ENCODE data around the gene BEAN1.
"Not testable (repeated sequence)": the region's sequence is repeated elsewhere in the genome, so short reads cannot be mapped to it uniquely, and the experiment has no call there.

The BEAN1 gene

DNA sequence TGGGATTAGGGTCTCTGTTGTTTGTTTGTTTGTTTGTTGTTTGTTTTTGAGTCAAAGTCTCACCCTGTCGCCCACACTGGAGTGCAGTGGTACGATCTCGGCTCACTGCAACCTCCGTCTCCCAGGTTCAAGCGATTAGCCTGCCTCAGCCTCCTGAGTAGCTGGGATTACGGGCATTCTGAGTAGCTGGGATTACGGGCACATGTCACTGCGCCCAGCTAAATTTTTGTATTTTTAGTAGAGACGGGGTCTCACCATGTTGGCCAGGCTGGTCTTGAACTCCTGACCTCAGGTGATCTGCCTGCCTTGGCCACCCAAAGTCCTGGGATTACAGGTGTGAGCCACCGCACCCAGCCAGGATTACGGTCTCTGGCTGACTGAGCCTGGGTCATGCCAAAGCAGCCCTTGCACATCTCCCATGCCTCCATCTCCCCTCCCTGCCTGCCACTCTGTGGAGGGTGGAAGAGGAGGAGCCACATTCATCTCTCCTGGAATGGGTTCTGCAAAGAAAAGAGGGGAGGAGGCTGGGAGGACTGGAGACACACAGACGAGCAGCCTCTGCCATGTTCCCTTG is 59.2 kb downstream of the BEAN1 start:
- DNase-seq (ENCODE audit: low spot score): no peak

GRCh38 chr16:66486773-66487579 is 59.9 kb downstream of the BEAN1 start:
- peak; percentile 59 for DNase-seq (ENCODE audit: low spot score)

- no peak for DNase-seq (ENCODE audit: low spot score)
Measured at GRCh38 chr16:66487580-66488275, 60.6 kb downstream of the BEAN1 start.

DNA sequence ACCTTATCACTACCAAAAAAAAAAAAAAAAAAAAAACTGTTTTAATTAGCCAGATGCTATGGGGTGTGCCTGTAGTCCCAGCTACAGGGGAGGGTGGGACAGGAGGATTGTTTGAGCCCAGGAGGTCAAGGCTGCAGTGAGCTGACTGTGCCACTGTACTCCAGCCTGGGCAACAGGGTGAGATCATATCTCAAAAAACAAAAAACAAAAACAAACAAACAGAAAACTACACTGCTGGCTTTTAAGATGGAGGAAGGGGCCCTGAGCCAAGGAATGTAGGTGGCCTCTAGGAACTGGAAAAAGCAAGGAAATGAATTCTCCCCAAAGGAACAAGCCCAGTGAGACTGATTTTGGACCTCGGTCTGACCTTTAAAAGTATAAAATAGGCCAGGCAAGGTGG is 61.4 kb downstream of the BEAN1 start:
- no peak for DNase-seq (ENCODE audit: low spot score)

- no peak for DNase-seq (ENCODE audit: low spot score)
Measured at GRCh38 chr16:66489385-66489784, 62.3 kb downstream of the BEAN1 start.

DNA sequence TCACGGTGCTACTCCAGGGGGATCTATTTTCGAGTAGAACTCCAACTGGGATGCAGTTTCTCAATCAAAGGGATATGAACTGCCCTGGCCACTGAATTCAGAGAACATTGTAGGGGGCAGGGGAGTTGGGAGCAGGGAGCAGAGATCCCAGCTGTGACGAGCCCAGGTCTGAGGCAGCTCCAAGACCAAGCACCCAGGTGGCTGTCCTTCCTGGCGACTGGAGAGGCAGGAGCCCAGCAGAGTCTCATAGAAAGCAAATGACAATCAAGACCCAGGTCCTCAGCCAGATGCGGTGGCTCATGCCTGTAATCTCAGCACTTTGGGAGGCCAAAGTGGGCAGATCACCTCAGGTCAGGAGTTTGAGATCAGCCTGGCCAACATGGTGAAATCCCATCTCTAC is 62.7 kb downstream of the BEAN1 start:
- DNase-seq (ENCODE audit: low spot score): no peak

- DNase-seq (ENCODE audit: low spot score): no peak
Measured at GRCh38 chr16:66490774-66491715, 64.0 kb downstream of the BEAN1 start.

DNA sequence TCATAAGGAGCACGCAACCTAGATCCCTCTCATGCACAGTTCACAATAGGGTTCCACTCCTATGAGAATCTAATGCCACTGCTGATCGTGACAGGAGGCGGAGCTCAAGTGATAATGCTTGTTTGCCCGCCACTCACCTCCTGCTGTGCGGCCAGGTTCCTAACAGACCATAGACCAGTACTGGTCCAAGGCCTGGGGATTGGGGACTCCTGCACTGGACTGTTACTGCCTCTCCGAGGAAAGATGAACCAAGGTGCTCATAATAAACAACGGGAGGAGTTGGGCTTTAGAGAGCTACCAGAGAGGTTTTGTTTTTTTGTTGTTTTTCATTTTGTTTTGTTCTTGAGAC is 64.6 kb downstream of the BEAN1 start:
- no peak for DNase-seq (ENCODE audit: low spot score)

- DNase-seq (ENCODE audit: low spot score): no peak
Measured at GRCh38 chr16:66493490-66494401, 66.7 kb downstream of the BEAN1 start.

DNA sequence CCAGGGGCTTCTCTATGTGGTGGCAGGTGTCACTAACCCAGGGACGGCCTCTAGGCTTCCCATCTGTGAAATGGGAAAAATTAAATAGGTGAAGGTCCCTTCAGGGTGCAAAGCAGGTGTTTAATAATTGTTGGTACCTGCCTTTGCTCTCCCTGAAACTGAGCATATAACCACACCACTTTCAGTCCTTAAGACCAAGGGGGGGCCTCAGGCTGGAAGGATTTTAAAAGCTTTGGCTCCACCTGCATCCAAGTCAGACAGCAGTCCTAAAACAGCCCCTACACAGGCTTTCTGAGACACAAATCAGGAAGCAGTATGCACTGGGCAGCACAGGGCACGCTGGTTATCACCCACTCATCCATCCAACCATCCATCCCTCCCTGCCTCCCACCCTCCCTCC is 67.8 kb downstream of the BEAN1 start:
- DNase-seq (ENCODE audit: low spot score): no peak

DNA sequence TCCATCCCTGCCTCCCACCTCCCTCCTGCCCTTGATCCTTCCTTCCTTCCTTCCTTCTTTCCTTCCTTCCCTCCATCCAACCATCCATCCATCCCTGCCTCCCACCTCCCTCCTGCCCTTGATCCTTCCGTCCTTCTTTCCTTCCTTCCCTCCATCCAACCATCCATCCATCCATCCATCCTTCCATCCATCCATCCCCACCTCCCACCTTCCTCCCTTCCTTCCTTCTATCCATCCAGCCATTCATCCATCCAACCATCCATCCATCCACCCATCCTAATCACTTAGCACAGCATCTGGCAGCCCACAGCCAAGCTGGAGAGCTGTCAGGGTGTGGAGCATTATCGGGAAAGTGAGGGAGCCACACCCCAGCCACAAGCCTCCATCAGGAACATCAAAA is 68.3 kb downstream of the BEAN1 start:
- DNase-seq (ENCODE audit: low spot score): no peak

DNA sequence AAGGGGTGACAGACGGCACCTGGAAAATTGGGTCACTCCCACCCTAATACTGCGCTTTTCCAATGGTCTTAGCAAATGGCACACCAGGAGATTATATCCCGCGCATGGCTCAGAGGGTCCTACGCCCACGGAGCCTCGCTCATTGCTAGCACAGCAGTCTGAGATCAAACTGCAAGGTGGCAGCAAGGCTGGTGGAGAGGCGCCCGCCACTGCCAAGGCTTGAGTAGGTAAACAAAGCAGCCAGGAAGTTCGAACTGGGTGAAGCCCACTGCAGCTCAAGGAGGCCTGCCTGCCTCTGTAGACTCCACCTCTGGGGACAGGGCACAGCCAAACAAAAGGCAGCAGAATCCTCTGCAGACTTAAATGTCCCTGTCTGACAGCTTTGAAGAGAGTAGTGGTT is 69.1 kb downstream of the BEAN1 start:
- not testable (repeated sequence) for DNase-seq (ENCODE audit: low spot score)

GRCh38 chr16:66497921-66498320 is 70.8 kb downstream of the BEAN1 start:
- DNase-seq (ENCODE audit: low spot score): not testable (repeated sequence)

DNA sequence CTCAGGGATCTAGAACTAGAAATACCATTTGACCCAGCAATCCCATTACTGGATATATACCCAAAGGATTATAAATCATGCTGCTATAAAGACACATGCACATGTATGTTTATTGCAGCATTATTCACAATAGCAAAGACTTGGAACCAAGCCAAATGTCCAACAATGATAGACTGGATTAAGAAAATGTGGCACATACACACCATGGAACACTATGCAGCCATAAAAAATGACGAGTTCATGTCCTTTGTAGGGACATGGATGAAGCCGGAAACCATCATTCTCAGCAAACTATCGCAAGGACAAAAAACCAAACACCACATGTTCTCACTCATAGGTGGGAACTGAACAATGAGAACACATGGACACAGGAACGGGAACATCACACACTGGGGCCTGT is 74.5 kb downstream of the BEAN1 start:
- DNase-seq (ENCODE audit: low spot score): not testable (repeated sequence)

DNA sequence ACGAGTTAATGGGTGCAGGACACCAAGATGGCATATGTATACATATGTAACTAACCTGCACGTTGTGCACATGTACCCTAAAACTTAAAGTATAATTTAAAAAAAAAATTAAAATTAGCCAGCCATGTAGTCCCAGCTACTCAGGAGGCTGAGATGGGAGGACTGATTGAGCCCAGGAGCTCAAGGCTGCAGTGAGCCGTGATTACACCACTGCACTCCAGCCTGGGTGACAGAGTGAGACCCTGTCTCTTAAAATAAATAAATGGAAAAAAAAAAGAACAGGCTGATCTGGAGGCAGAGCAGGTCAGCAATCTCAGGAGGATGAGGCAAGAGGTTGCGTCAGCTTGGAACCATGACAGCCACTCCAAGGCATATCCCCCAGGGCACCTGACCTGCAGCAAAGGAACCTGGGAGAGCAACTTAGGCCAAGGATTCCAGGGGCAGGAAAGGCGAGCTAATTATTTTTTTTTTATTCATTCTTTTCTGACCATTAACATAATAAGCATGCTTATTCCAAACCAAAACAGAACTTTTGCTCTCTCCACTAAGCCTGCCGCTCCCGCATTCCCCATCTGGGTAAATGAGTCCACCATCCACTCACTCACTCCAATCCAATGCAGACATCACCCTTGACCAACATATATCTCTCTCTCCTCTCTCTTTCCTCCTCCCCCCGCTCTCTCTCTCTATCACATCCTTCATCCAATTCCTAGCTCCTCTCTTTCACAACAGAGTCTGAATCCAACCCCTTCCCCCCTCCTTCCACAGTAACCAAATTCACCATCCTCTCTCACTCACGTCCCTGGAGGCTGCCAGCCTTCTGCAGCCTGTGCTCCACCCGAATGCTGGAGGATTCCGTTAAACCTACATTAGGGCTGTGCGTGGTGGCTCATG is 75.2 kb downstream of the BEAN1 start:
- no peak for DNase-seq (ENCODE audit: low spot score)

GRCh38 chr16:66503030-66503429 is 75.9 kb downstream of the BEAN1 start:
- DNase-seq (ENCODE audit: low spot score): peak; percentile 70

DNA sequence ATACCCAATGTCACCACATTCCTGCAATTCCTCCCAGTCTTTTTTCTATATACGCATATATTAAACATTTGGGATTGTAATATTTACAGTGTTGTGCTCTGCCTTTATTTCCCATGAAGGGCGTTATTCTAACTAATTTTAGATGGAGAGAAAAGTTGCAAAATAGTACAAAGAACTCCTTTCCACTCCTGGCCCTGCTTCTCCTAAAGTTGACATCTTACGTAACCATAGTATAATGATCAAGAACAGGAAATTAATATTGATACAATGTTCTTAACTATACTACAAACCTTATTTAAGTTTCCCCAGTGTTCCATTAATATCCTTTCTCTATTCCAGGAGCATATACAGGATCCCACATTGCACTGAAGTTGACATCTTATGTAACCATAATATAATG is 76.5 kb downstream of the BEAN1 start:
- no peak for DNase-seq (ENCODE audit: low spot score)

DNA sequence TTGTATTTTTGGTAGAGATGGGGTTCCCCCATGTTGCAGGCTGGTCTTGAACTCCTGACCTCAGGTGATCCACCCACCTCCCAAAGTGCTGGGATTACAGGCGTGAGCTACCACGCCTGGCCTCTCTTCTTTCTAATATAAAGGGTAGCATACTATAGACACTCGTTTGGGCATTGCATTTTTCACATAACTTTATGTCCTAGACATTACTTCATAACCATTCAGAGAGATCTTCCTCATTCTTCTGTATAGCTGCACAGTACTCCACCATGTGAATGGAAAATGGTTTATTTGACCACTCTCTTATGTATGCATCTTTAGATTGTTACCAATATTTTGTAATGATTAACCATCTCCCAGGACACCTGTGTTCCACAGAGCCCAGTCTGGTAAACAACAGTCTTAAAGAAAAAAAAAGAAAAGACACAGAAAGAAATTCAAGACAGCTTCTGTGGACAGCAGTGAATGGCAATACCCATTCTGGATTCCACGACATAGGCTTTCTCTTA is 80.7 kb downstream of the BEAN1 start:
- no peak for DNase-seq (ENCODE audit: low spot score)

- DNase-seq (ENCODE audit: low spot score): no peak
Measured at GRCh38 chr16:66508248-66508913, 81.3 kb downstream of the BEAN1 start.
